Activated CD4-positive, alpha-beta T cell treated with anti-CD3 and anti-CD28 coated beads for 1 hour (primary cell): ENCODE results near the gene CALCB.
"Not testable (repeated sequence)": the region's sequence is repeated elsewhere in the genome, so short reads cannot be mapped to it uniquely, and the experiment has no call there.

Experiments
- DNase-seq: peaks from one replicate; pipeline ENCODE4 v3.0.0-alpha.2; 2020

The CALCB gene

GRCh38 chr11:15073361-15074205 lies at the start of gene CALCB:
CALCB (plus strand) TSS chr11:15073593; CDS start chr11:15074719, 1,126 bp downstream.
- no peak for DNase-seq

- no peak for DNase-seq
These were observed 46.4 kb upstream of the CALCB start for GRCh38 chr11:15027011-15027410.

- no peak for DNase-seq
These were observed 45.4 kb upstream of the CALCB start for GRCh38 chr11:15027956-15028355.

- no peak for DNase-seq
These were observed 45.0 kb upstream of the CALCB start for GRCh38 chr11:15028379-15028778.

- not testable (repeated sequence) for DNase-seq
These were observed 41.4 kb upstream of the CALCB start for GRCh38 chr11:15031945-15032344.

GRCh38 chr11:15034687-15035267 lies 38.6 kb upstream of the CALCB start:
- no peak for DNase-seq

- DNase-seq = no peak
These were observed 38.1 kb upstream of the CALCB start for GRCh38 chr11:15035283-15035682.

GRCh38 chr11:15038963-15039362 lies 34.4 kb upstream of the CALCB start:
- no peak for DNase-seq

GRCh38 chr11:15045209-15045608 lies 28.2 kb upstream of the CALCB start:
- DNase-seq = no peak

- no peak for DNase-seq
These were observed 27.5 kb upstream of the CALCB start for GRCh38 chr11:15045891-15046290.

- not testable (repeated sequence) for DNase-seq
These were observed 26.7 kb upstream of the CALCB start for GRCh38 chr11:15046673-15047072.

GRCh38 chr11:15048616-15049015 lies 24.8 kb upstream of the CALCB start:
- DNase-seq = no peak

GRCh38 chr11:15053191-15053685 lies 20.2 kb upstream of the CALCB start:
- DNase-seq = no peak

GRCh38 chr11:15055620-15056356 lies 17.6 kb upstream of the CALCB start:
- no peak for DNase-seq

GRCh38 chr11:15057329-15057728 lies 16.1 kb upstream of the CALCB start:
- DNase-seq = no peak

- no peak for DNase-seq
These were observed 14.1 kb upstream of the CALCB start for GRCh38 chr11:15059132-15059915.

GRCh38 chr11:15062599-15062998 lies 10.8 kb upstream of the CALCB start:
- DNase-seq = no peak

- not testable (repeated sequence) for DNase-seq
These were observed 3.6 kb upstream of the CALCB start for GRCh38 chr11:15069751-15070150.

GRCh38 chr11:15071556-15072255 lies 1.7 kb upstream of the CALCB start:
- DNase-seq = no peak

- DNase-seq = no peak
These were observed 746 bp upstream of the CALCB start for GRCh38 chr11:15072551-15073143.
